Activated T-cell treated with anti-CD3 and anti-CD28 coated beads for 48 hours (primary cell): ENCODE measurements around the gene B4GALNT2.
"Not testable (repeated sequence)": the region's sequence is repeated elsewhere in the genome, so short reads cannot be mapped to it uniquely, and the experiment has no call there.

Source experiments
- DNase-seq: peaks from one replicate; pipeline ENCODE4 v3.0.0-alpha.2; 2020; ENCODE audit warnings: low read depth

The B4GALNT2 gene

DNA sequence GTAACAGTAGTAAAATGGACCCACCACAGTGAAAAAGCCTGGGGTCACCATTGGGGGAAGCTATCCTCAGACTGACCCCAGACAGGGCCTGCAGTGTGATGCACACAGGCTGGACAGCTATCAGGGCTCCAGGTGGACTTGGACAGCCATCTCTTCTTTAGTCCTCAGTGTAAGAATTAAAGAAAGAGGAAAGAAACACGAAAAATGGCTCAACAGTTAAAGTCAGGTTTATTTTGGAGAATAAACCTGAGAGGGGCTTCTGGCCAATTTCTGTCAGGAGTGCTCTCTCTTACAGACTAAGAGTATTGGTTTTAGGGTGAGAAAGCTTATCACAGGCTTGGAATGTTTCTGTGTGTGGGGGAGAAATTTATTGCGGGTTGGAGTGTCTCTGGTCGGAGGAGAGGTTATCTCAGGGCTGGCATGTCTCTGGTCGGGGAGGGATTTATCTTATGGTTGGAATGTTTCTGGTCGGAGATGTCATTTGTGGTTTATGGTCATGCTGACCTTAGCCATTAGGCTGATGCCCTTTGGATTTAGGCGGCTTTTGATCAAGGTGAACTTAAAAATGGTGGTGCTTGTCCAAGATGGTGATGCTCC is 10.8 kb upstream of the B4GALNT2 start:
- DNase-seq, result no peak

- no peak for DNase-seq
Measured at GRCh38 chr17:49122566-49122965, 10.0 kb upstream of the B4GALNT2 start.

GRCh38 chr17:49123061-49123460 is 9.5 kb upstream of the B4GALNT2 start:
- no peak for DNase-seq

GRCh38 chr17:49125449-49125848 is 7.1 kb upstream of the B4GALNT2 start:
- DNase-seq, result no peak

GRCh38 chr17:49126183-49126859 is 6.2 kb upstream of the B4GALNT2 start:
- DNase-seq, result not testable (repeated sequence)

- DNase-seq, result not testable (repeated sequence)
Measured at GRCh38 chr17:49129359-49129950, 3.1 kb upstream of the B4GALNT2 start.

DNA sequence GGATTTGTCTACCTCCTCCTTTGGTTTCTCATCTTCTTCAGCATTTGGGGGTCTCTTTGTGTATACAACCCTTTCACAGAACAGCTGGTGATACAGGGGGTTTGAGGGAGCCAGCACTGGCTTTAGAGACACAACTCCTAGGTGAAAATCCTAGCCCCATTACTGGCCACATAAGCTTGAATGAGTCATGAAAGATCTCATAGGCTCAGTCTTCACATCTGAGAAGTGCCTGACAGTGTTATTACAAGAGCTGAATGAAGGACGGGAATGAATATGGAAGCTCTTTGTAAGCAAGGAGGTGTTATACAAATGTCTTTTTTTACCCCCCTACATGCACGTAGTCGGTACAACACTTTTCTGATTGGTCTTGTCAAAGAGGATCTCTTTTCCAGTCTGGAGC is 1.7 kb upstream of the B4GALNT2 start:
- DNase-seq, result no peak

GRCh38 chr17:49132317-49132698 is 261 bp upstream of the B4GALNT2 start:
- no peak for DNase-seq

- DNase-seq, result no peak
Measured at GRCh38 chr17:49136335-49136734, 3.8 kb downstream of the B4GALNT2 start.

GRCh38 chr17:49145654-49146053 is 13.1 kb downstream of the B4GALNT2 start:
- not testable (repeated sequence) for DNase-seq

- DNase-seq, result no peak
Measured at GRCh38 chr17:49146620-49147306, 14.2 kb downstream of the B4GALNT2 start.

DNA sequence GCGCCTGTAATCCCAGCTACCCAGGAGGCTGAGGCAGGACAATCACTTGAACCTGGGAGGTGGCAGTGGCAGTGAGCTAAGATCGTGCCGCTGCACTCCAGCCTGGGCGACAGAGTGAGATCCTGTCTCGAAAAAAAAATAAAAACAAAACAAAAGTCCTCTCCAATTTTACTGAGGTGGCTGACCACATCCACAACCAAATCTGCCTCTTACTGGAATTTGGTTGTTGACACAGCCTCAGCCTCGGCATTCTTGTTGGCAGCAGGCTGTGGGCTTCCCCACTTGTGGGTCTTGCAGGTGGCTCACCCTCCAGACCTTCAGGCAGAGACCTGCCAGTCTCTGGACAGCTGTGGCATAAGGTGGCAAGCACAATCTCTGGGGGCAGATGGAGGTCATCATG is 15.6 kb downstream of the B4GALNT2 start:
- DNase-seq, result no peak

GRCh38 chr17:49151996-49152395 is 19.4 kb downstream of the B4GALNT2 start:
- DNase-seq, result no peak

DNA sequence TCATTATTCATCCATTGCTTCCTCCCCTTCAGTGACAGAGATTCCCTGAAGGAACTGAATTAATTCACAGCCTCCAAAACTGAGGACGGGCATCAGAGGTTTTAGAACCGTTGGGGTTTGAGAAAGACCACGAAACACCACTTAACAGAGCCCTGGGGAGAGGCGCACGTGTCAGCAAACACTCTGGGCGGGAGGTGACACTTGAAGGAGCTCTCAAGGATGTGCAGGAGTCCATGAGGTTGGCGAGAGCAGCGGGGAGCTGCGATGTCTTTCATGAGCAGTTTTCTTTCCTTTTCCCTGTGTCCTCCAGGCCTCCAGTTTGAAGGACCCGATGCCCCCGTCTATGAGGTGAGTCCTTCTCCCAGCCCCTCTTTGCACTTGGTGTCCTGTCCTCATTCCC is 23.7 kb downstream of the B4GALNT2 start:
- DNase-seq, result no peak

DNA sequence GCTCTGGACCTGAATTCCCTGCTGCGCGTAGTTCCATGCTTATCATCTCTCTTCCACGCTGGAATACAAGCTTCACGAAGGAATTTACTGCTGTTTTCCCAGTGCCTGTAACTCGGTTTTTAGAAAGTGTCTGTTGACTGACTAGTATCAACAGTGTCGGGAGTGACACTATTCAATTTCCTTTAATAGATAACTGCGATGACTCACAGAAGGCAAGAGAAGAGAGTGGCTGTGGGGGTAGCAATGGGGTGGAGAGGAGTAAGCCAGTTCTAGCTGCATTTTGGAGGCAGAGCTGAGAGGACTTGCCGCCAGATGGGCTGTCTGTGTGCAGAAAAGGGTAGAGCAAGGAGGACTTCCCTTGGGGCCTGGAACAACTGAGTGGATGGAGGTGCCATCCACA is 25.2 kb downstream of the B4GALNT2 start:
- no peak for DNase-seq

DNA sequence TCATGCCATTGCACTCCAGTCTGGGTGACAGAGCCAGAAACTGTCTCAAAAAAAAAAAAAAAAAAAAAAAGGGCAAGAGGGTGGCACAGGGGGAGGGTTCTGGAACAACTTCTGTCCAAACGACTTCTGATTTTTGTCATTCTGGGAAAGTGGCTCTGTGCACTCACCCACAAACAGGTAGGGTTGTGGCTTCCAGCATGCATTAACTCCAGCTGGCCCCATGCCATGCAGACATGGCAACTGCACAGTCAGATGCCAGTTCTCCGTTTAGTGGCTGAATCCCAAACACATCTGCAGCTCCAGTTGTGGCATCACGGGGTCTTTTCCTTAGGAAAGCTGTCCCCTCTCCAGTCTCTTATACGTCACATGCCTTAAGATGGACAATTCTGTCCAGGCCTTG is 30.3 kb downstream of the B4GALNT2 start:
- no peak for DNase-seq

DNA sequence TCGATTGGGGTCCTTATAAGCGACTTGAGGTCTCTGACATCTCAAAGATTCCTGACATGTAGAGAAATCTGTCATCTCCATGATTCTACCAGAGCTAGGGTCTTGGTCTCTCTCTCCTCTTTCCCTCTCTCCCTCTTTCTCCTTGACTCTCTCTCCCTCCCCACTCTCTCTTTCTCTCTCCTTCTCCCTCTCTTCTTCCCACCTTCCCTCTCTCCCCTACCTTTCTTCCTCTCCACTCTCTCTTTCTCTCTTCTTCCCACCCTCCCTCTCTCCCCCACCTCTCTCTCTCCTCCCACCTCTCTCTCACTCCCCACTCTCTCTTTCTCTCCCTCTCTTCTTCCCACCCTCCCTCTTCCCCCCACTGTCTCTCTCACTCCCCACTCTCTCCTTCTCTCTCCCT is 32.6 kb downstream of the B4GALNT2 start:
- DNase-seq, result no peak

DNA sequence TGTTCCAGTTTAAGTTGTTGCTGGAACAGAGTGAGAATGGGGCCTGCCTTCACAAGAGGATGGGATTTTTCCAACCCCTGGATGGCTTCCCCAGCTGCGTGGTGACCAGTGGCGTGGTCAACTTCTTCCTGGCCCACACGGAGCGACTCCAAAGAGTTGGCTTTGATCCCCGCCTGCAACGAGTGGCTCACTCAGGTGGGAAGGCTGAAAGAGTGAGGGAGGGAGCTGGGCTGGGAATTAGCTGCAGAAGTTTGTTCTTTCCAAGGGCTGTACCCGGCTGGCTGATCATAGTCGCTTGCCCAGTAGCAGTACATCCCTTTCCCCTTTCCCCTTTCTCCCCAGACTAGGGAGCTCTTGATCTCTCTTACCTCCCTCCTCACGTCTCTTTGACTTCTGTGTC is 36.1 kb downstream of the B4GALNT2 start:
- no peak for DNase-seq

- no peak for DNase-seq
Measured at GRCh38 chr17:49170216-49170615, 37.6 kb downstream of the B4GALNT2 start.

- not testable (repeated sequence) for DNase-seq
Measured at GRCh38 chr17:49170711-49171110, 38.1 kb downstream of the B4GALNT2 start.

DNA sequence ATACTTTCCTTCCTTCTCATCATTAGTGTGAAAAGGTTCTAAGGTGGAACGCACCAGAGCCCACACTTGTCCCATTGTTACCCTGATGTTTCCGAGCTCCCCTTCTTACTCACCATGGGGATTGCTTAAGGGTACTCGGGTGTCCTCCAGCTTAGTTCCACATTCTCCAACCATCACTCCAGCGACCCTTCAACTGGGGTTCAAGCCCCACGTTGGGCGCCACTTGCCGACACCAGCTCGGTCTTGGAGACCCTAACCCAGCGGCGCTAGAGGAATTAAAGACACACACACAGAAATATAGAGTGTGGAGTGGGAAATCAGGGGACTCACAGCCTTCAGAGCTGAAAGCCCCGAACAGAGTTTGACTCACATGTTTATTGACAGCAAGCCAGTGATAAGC is 43.4 kb downstream of the B4GALNT2 start:
- DNase-seq, result not testable (repeated sequence)

- DNase-seq, result peak; percentile 53
Measured at GRCh38 chr17:49180303-49180702, 47.7 kb downstream of the B4GALNT2 start.

- DNase-seq, result no peak
Measured at GRCh38 chr17:49180998-49181635, 48.5 kb downstream of the B4GALNT2 start.
